ENCODE results near the gene TKT. TPM values are rescaled to one million over a fixed set of nuclear protein-coding genes. Genes with fewer than 3 reads are reported as not detected.
A peak's percentile ranks its signal among the peaks of the same experiment; 100 is the strongest.

Gene TKT
- total RNA-seq, 1 experiment from 2014 or later = 377 TPM

- Histone ChIP-seq H3K4me3 (ENCODE audit: low read length) (peak overlapping the region; percentile 69), H3K9me2 (replicated peaks; ENCODE audit: insufficient read depth, low read length) (no peaks in the 10 kb centered on the region), H3K9ac (ENCODE audit: low read length) (peak overlapping the region; percentile 66), H3K9me3 (ENCODE audit: low read length) (no peaks in the 10 kb centered on the region), H4K20me1 (ENCODE audit: insufficient read depth, low read depth, low read length) (no peaks in the 10 kb centered on the region), H3K27ac (ENCODE audit: low read length) (peak overlapping the region; percentile 4; the same call in 1 of the 2 replicates), H2AFZ (ENCODE audit: low read length) (no peak overlapping the region), H3K36me3 (ENCODE audit: insufficient read depth, low read length) (peaks cover 50% of the 10 kb centered on the region), H3K27me3 (ENCODE audit: low read length) (no peaks in the 10 kb centered on the region), H3K4me1 (ENCODE audit: low read length) (peaks cover 72% of the 10 kb centered on the region), H3K4me2 (ENCODE audit: low read depth, low read length, poor library complexity, severe bottlenecking) (peak overlapping the region; percentile 76), H3K79me2 (ENCODE audit: low read length) (peaks cover 50% of the 10 kb centered on the region)
- no peak for DNase-seq
Observed at GRCh38 chr3:53198256-53198977, 57.4 kb downstream of the TKT start.

DNA sequence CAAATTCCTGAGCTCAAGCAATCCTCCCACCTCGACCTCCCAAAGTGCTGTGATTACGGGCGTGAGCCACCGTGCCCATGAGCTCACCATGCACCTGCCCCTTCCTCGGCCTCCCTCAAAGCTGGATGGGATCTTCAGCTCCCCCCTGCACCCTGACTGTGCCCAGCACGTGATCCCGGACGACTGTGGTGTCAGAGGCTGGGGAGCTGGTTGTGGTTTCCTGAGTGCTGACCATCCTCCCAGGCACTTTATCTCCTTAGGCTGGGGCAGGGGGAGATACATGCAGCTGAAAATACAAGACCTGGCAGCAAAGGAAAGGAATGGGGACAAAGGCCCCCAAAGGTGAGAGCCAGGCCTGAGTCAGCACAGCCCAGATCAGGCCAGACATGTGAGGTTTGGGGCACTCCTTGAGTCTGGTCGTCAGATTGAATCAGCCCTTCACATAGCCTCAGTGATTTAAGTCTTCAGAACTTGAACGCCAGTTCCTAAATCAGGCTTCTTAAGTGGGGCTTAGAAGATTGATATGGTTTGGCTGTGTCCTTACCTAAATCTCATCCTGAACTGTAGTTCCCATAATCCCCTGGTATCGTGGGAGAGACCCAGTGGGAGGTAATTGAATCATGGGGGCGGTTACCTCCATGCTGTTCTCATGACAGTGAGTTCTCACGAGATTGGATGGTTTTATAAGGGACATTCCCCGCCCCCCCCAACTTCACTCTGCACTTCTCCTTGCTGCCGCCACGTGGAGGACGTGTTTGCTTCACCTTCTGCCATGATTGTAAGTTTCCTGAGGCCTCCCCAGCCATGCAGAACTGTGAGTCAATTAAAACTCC lies 59.0 kb downstream of the TKT start:
- Histone ChIP-seq H3K9me3 (ENCODE audit: low read length) (no peaks in the 10 kb centered on the region), H3K4me2 (ENCODE audit: low read depth, low read length, poor library complexity, severe bottlenecking) (peak overlapping the region; percentile 76)

DNA sequence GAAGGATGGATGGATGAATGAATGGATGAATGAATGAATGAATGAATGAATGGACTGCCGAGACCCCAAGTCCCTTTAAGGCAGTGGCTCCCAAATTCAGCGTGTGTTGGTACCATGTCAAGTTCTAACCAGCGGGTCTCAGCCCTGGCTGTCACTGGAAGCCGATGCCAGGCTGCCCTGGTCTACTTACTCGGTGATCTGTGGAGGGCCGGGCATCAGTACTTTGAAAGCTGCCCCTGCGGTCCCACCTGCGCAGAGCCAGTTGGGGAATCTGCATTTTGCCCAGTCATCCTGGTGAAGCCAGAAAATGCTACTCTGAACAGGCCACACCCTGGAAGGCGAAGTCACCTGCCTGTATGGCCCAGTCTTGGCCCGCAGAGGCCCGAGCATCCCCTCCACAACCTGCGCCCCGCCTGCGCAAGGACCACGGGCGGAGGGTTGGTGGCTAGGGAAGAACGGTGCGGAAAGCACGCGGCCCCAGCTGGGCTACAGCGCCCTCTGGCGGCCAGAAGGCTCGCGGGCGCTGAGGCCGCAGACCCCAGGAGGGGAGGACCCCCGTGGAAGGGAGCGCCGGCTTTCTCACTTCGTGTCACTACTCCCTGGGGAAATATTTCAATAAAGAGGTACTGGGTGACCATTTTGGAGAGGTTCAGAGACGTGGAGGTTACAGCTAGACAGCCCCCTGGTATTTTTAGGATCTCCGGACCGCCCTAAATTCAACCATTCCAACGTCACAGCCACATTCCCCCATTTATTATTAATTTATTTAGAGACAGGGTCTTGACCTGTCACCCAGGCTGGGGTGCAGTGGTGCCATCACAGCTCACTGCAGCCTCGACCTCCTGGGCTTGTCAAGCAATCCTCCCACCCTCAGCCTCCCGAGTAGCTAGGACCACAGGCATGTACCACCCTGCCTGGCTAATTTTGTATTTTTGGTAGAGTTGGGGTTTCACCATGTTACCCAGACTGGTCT lies 59.9 kb downstream of the TKT start:
- Histone ChIP-seq H3K4me3 (ENCODE audit: low read length) (peak overlapping the region; percentile 31; the same call in 1 of the 2 replicates), H4K20me1 (ENCODE audit: insufficient read depth, low read depth, low read length) (no peaks in the 10 kb centered on the region), H3K9ac (ENCODE audit: low read length) (peak overlapping the region; percentile 59; the same call in 1 of the 2 replicates), H3K36me3 (ENCODE audit: insufficient read depth, low read length) (peaks cover 30% of the 10 kb centered on the region), H3K9me3 (ENCODE audit: low read length) (no peaks in the 10 kb centered on the region), H3K79me2 (ENCODE audit: low read length) (peaks cover 29% of the 10 kb centered on the region), H3K4me2 (ENCODE audit: low read depth, low read length, poor library complexity, severe bottlenecking) (peak overlapping the region; percentile 76), H2AFZ (ENCODE audit: low read length) (no peak overlapping the region), H3K27me3 (ENCODE audit: low read length) (no peaks in the 10 kb centered on the region), H3K9me2 (replicated peaks; ENCODE audit: insufficient read depth, low read length) (no peaks in the 10 kb centered on the region), H3K27ac (ENCODE audit: low read length) (peak overlapping the region; percentile 73), H3K4me1 (ENCODE audit: low read length) (peaks cover 89% of the 10 kb centered on the region)
- peak; percentile 93 for DNase-seq

More for the DNA sequence above, 59.0 kb downstream of the TKT start:
- Histone ChIP-seq H3K9me2 (replicated peaks; ENCODE audit: insufficient read depth, low read length) (no peaks in the 10 kb centered on the region), H4K20me1 (ENCODE audit: insufficient read depth, low read depth, low read length) (no peaks in the 10 kb centered on the region), H3K9ac (ENCODE audit: low read length) (peak overlapping the region; percentile 59), H3K79me2 (ENCODE audit: low read length) (peaks cover 36% of the 10 kb centered on the region), H3K36me3 (ENCODE audit: insufficient read depth, low read length) (peaks cover 38% of the 10 kb centered on the region), H3K27ac (ENCODE audit: low read length) (peak overlapping the region; percentile 73), H2AFZ (ENCODE audit: low read length) (no peak overlapping the region), H3K4me1 (ENCODE audit: low read length) (peaks cover 87% of the 10 kb centered on the region), H3K4me3 (ENCODE audit: low read length) (peak overlapping the region; percentile 31; the same call in 1 of the 2 replicates), H3K27me3 (ENCODE audit: low read length) (no peaks in the 10 kb centered on the region)
- DNase-seq = peak; percentile 96

DNA sequence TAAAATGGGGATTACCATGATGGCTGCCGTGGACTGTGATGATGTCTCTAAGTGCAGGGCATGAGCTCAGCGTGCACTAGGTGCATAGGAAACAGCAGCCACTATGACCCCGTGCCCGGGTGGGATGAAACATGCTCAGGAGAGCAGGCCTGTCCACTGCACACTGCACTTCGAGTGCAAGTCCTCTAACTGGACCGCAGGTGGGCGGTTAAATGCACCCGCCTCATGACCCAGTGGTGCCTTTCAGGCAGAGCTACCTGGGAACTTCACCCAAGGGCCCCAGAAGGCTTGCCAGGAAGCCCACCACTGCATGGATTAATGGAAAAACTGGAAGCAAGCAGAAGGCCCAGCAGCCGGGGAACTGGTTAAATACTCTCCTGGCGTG lies 60.8 kb downstream of the TKT start:
- no peak for DNase-seq
- Histone ChIP-seq H3K27ac (ENCODE audit: low read length) (peak overlapping the region; percentile 73), H3K4me1 (ENCODE audit: low read length) (peaks cover 89% of the 10 kb centered on the region), H3K36me3 (ENCODE audit: insufficient read depth, low read length) (peaks cover 25% of the 10 kb centered on the region), H3K9ac (ENCODE audit: low read length) (peak overlapping the region; percentile 30; the same call in 1 of the 2 replicates), H3K79me2 (ENCODE audit: low read length) (peaks cover 21% of the 10 kb centered on the region), H3K27me3 (ENCODE audit: low read length) (no peaks in the 10 kb centered on the region), H2AFZ (ENCODE audit: low read length) (no peak overlapping the region), H3K9me3 (ENCODE audit: low read length) (no peaks in the 10 kb centered on the region), H3K4me3 (ENCODE audit: low read length) (no peak overlapping the region), H3K4me2 (ENCODE audit: low read depth, low read length, poor library complexity, severe bottlenecking) (peak overlapping the region; percentile 76), H3K9me2 (replicated peaks; ENCODE audit: insufficient read depth, low read length) (no peaks in the 10 kb centered on the region), H4K20me1 (ENCODE audit: insufficient read depth, low read depth, low read length) (no peaks in the 10 kb centered on the region)

GRCh38 chr3:53194210-53195065 lies 61.4 kb downstream of the TKT start:
- no peak overlapping the region for H2AFZ ChIP-seq (ENCODE audit: low read length)
- peak overlapping the region; percentile 68 for H3K27ac ChIP-seq (ENCODE audit: low read length)
- H3K36me3 ChIP-seq (ENCODE audit: insufficient read depth, low read length) = peaks cover 22% of the 10 kb centered on the region
- H3K4me3 ChIP-seq (ENCODE audit: low read length) = no peak overlapping the region
- no peaks in the 10 kb centered on the region for H3K9me3 ChIP-seq (ENCODE audit: low read length)
- peaks cover 15% of the 10 kb centered on the region for H3K79me2 ChIP-seq (ENCODE audit: low read length)
- H3K4me1 ChIP-seq (ENCODE audit: low read length) = peaks cover 89% of the 10 kb centered on the region
- no peaks in the 10 kb centered on the region for H3K9me2 ChIP-seq (replicated peaks; ENCODE audit: insufficient read depth, low read length)
- H4K20me1 ChIP-seq (ENCODE audit: insufficient read depth, low read depth, low read length) = no peaks in the 10 kb centered on the region
- no peak overlapping the region for H3K4me2 ChIP-seq (ENCODE audit: low read depth, low read length, poor library complexity, severe bottlenecking)
- no peak overlapping the region for H3K9ac ChIP-seq (ENCODE audit: low read length)
- DNase-seq = peak; percentile 49
- no peaks in the 10 kb centered on the region for H3K27me3 ChIP-seq (ENCODE audit: low read length)

DNA sequence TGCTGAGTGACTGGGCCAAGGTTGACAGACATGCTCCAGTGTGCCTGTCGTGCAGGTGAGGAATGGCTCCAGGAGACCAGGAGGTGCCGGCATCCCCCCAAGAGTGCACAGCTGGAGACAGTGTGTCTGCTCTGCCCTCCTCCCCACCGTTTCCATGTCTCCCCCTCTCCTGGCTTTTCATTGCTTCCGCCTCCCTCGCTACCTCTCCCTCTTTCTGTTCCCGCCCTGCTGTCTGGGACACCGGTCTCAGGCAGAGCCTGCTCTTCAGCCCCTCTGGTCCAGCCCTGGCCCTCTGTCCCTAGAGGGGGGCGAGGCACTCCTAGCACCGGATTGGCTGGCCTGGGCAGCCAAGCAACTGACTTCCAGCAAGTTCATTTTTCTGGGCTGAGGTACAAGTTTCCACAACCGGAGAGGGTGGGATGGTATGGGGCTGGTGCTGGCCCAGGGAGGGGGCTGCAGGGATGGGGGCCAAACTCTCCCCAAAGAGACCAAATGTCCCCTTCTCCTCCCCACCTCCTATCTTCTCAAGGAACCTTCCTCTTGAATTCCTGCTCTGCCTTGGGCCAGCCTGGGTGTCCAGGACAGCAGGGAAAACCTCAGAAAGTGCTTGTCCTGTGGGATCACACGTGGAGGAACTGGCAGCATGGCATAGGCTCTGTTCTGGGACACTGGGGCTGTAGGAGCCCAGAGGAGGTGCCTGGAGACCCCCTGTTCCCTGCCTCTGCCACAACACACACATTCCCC lies 62.2 kb downstream of the TKT start:
- H3K27ac ChIP-seq (ENCODE audit: low read length) = peak overlapping the region; percentile 68
- H3K9me3 ChIP-seq (ENCODE audit: low read length) = no peaks in the 10 kb centered on the region
- H3K9ac ChIP-seq (ENCODE audit: low read length) = peak overlapping the region; percentile 14; the same call in 1 of the 2 replicates
- H3K79me2 ChIP-seq (ENCODE audit: low read length) = peaks cover 9% of the 10 kb centered on the region
- H3K4me1 ChIP-seq (ENCODE audit: low read length) = peaks cover 89% of the 10 kb centered on the region
- no peak overlapping the region for H2AFZ ChIP-seq (ENCODE audit: low read length)
- H4K20me1 ChIP-seq (ENCODE audit: insufficient read depth, low read depth, low read length) = no peaks in the 10 kb centered on the region
- no peaks in the 10 kb centered on the region for H3K9me2 ChIP-seq (replicated peaks; ENCODE audit: insufficient read depth, low read length)
- no peak overlapping the region for H3K4me2 ChIP-seq (ENCODE audit: low read depth, low read length, poor library complexity, severe bottlenecking)
- no peaks in the 10 kb centered on the region for H3K27me3 ChIP-seq (ENCODE audit: low read length)
- H3K36me3 ChIP-seq (ENCODE audit: insufficient read depth, low read length) = peaks cover 21% of the 10 kb centered on the region
- no peak for DNase-seq
- H3K4me3 ChIP-seq (ENCODE audit: low read length) = no peak overlapping the region

GRCh38 chr3:53192608-53193007 lies 63.2 kb downstream of the TKT start:
- Histone ChIP-seq H3K9ac (ENCODE audit: low read length) (peak overlapping the region; percentile 38; the same call in 1 of the 2 replicates), H3K27ac (ENCODE audit: low read length) (peak overlapping the region; percentile 68), H3K4me3 (ENCODE audit: low read length) (no peak overlapping the region), H4K20me1 (ENCODE audit: insufficient read depth, low read depth, low read length) (no peaks in the 10 kb centered on the region), H3K79me2 (ENCODE audit: low read length) (no peaks in the 10 kb centered on the region), H3K9me2 (replicated peaks; ENCODE audit: insufficient read depth, low read length) (no peaks in the 10 kb centered on the region), H3K4me1 (ENCODE audit: low read length) (peaks cover 88% of the 10 kb centered on the region), H3K4me2 (ENCODE audit: low read depth, low read length, poor library complexity, severe bottlenecking) (no peak overlapping the region), H3K9me3 (ENCODE audit: low read length) (no peaks in the 10 kb centered on the region), H3K27me3 (ENCODE audit: low read length) (no peaks in the 10 kb centered on the region), H2AFZ (ENCODE audit: low read length) (no peak overlapping the region), H3K36me3 (ENCODE audit: insufficient read depth, low read length) (peaks cover 21% of the 10 kb centered on the region)
- DNase-seq = no peak

Data from Karpas-422 (cell line).